ENCODE measurements around the gene PPIP5K2.

The PPIP5K2 gene

DNA sequence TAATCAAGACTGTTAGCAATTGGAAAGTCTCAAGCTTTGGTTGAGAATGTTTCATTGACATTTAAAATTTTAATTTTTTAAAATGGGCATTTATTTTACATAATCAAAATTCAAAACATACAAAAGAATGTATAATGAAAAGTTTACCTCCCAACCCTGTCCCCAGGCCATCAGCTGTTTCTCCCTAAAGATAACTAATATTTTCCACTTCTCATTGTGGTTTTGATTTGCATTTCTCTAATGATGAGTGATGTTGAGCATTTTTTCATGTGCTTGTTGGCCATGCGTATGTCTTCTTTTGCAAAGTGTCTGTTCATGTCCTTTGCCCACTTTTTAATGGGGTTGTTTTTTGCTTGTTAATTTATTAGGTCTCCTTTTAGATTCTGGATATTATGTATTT is 127.0 kb downstream of the PPIP5K2 start:
- H3K4me1 ChIP-seq (ENCODE audit: insufficient read depth, low read length) = no peaks in the 10 kb centered on the region
- WGBS = 95% methylated on average over 1 of the region's 1 CpG
- no peaks in the 10 kb centered on the region for H3K27me3 ChIP-seq (ENCODE audit: insufficient read depth, low read length)
- no peaks in the 10 kb centered on the region for H3K36me3 ChIP-seq (ENCODE audit: insufficient read depth, low read length)
- no peak overlapping the region for H3K4me3 ChIP-seq (ENCODE audit: low read length)
- no peak overlapping the region for H3K9ac ChIP-seq (ENCODE audit: low read depth, low read length)
- H3K27ac ChIP-seq (ENCODE audit: low read depth, low read length) = no peak overlapping the region
- H3K9me3 ChIP-seq (ENCODE audit: insufficient read depth, low read depth, low read length) = no peaks in the 10 kb centered on the region

- H3K4me1 ChIP-seq (ENCODE audit: insufficient read depth, low read length) = no peaks in the 10 kb centered on the region
- H3K9me3 ChIP-seq (ENCODE audit: insufficient read depth, low read depth, low read length) = no peaks in the 10 kb centered on the region
- H3K36me3 ChIP-seq (ENCODE audit: insufficient read depth, low read length) = no peaks in the 10 kb centered on the region
- no peak overlapping the region for H3K9ac ChIP-seq (ENCODE audit: low read depth, low read length)
- H3K27ac ChIP-seq (ENCODE audit: low read depth, low read length) = no peak overlapping the region
- no peaks in the 10 kb centered on the region for H3K27me3 ChIP-seq (ENCODE audit: insufficient read depth, low read length)
- H3K4me3 ChIP-seq (ENCODE audit: low read length) = no peak overlapping the region
- WGBS = no CpG with 5 or more reads among the region's 2 CpGs
Observed at GRCh38 chr5:103249068-103249467, 129.0 kb downstream of the PPIP5K2 start.

GRCh38 chr5:103254921-103255320 is 134.8 kb downstream of the PPIP5K2 start:
- H3K4me1 ChIP-seq (ENCODE audit: insufficient read depth, low read length) = peaks cover 2% of the 10 kb centered on the region; the same call in 1 of the 2 replicates
- no peaks in the 10 kb centered on the region for H3K27me3 ChIP-seq (ENCODE audit: insufficient read depth, low read length)
- H3K4me3 ChIP-seq (ENCODE audit: low read length) = no peak overlapping the region
- H3K9ac ChIP-seq (ENCODE audit: low read depth, low read length) = no peak overlapping the region
- H3K36me3 ChIP-seq (ENCODE audit: insufficient read depth, low read length) = no peaks in the 10 kb centered on the region
- WGBS = 44% methylated on average over 1 of the region's 1 CpG
- no peaks in the 10 kb centered on the region for H3K9me3 ChIP-seq (ENCODE audit: insufficient read depth, low read depth, low read length)
- H3K27ac ChIP-seq (ENCODE audit: low read depth, low read length) = no peak overlapping the region

DNA sequence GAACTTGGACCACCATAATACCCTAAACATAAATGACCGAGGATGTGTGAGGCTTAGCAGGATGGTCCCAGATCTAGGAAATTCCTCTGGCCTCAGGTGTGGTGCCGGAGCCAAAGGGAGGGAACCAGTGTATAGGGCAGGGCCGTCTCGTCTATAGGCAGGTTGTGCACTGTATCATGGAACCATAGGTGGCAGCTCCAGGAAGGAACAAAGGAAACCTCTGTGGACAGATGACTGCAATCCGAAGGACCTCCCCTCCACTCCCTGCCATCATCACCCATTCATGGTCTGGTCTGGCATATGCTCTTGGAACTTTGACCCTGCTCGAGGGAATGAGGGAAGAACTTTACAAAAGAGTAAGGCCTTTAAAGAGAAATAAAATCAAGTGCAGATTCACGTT is 135.6 kb downstream of the PPIP5K2 start:
- Histone ChIP-seq H3K27me3 (ENCODE audit: insufficient read depth, low read length) (no peaks in the 10 kb centered on the region), H3K36me3 (ENCODE audit: insufficient read depth, low read length) (no peaks in the 10 kb centered on the region), H3K9ac (ENCODE audit: low read depth, low read length) (no peak overlapping the region), H3K4me3 (ENCODE audit: low read length) (no peak overlapping the region), H3K27ac (ENCODE audit: low read depth, low read length) (no peak overlapping the region), H3K9me3 (ENCODE audit: insufficient read depth, low read depth, low read length) (no peaks in the 10 kb centered on the region), H3K4me1 (ENCODE audit: insufficient read depth, low read length) (peaks cover 9% of the 10 kb centered on the region; the same call in 1 of the 2 replicates)
- 94% methylated on average over 7 of the region's 7 CpGs for WGBS

DNA sequence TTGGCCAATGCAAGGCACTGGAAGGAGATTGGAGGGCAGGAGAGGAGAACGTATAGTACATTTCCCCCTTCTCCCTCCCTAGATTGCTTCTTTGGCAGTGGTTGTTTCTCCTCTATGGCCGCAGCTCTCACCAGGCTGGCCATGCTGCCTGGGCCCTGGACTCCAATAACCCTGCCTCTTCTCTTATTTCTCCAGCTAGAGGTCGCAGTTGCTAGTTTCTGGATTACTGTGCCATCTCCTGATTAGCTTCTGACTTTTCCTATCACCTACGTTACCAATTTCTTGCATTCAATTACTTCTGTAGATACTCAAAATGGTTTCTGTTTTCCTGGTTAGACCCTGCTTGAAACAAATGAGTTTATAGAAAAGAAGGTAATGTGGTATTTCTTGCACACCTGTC is 136.1 kb downstream of the PPIP5K2 start:
- Histone ChIP-seq H3K27me3 (ENCODE audit: insufficient read depth, low read length) (no peaks in the 10 kb centered on the region), H3K4me1 (ENCODE audit: insufficient read depth, low read length) (peaks cover 14% of the 10 kb centered on the region), H3K9ac (ENCODE audit: low read depth, low read length) (no peak overlapping the region), H3K9me3 (ENCODE audit: insufficient read depth, low read depth, low read length) (no peaks in the 10 kb centered on the region), H3K36me3 (ENCODE audit: insufficient read depth, low read length) (no peaks in the 10 kb centered on the region), H3K4me3 (ENCODE audit: low read length) (no peak overlapping the region), H3K27ac (ENCODE audit: low read depth, low read length) (no peak overlapping the region)
- WGBS = 77% methylated on average over 4 of the region's 4 CpGs

- under 1% methylated on average over 45 of the region's 45 CpGs for WGBS
- H3K4me3 ChIP-seq (ENCODE audit: low read length) = peak within 1 kb of the TSS; percentile 97
- no peaks in the 10 kb centered on the region for H3K36me3 ChIP-seq (ENCODE audit: insufficient read depth, low read length)
- H3K9me3 ChIP-seq (ENCODE audit: insufficient read depth, low read depth, low read length) = no peaks in the 10 kb centered on the region
- peak within 1 kb of the TSS; percentile 88 for H3K27ac ChIP-seq (ENCODE audit: low read depth, low read length)
- peak within 1 kb of the TSS; percentile 93 for H3K9ac ChIP-seq (ENCODE audit: low read depth, low read length)
- peaks cover 30% of the 10 kb centered on the region for H3K4me1 ChIP-seq (ENCODE audit: insufficient read depth, low read length)
- H3K27me3 ChIP-seq (ENCODE audit: insufficient read depth, low read length) = no peaks in the 10 kb centered on the region
Observed at GRCh38 chr5:103258368-103258956, 138.4 kb downstream of the PPIP5K2 start, which contains the start of gene MACIR. Gene MACIR (plus strand): TSS chr5:103258763. CDS start chr5:103275920, 17,157 bp downstream.

- Histone ChIP-seq H3K36me3 (ENCODE audit: insufficient read depth, low read length) (no peaks in the 10 kb centered on the region), H3K4me3 (ENCODE audit: low read length) (peak overlapping the region; percentile 97), H3K4me1 (ENCODE audit: insufficient read depth, low read length) (peaks cover 30% of the 10 kb centered on the region), H3K9me3 (ENCODE audit: insufficient read depth, low read depth, low read length) (no peaks in the 10 kb centered on the region), H3K27ac (ENCODE audit: low read depth, low read length) (peak overlapping the region; percentile 88), H3K9ac (ENCODE audit: low read depth, low read length) (peak overlapping the region; percentile 93), H3K27me3 (ENCODE audit: insufficient read depth, low read length) (no peaks in the 10 kb centered on the region)
- WGBS = under 1% methylated on average over 91 of the region's 91 CpGs
Observed at GRCh38 chr5:103258957-103259704, 139.0 kb downstream of the PPIP5K2 start.

DNA sequence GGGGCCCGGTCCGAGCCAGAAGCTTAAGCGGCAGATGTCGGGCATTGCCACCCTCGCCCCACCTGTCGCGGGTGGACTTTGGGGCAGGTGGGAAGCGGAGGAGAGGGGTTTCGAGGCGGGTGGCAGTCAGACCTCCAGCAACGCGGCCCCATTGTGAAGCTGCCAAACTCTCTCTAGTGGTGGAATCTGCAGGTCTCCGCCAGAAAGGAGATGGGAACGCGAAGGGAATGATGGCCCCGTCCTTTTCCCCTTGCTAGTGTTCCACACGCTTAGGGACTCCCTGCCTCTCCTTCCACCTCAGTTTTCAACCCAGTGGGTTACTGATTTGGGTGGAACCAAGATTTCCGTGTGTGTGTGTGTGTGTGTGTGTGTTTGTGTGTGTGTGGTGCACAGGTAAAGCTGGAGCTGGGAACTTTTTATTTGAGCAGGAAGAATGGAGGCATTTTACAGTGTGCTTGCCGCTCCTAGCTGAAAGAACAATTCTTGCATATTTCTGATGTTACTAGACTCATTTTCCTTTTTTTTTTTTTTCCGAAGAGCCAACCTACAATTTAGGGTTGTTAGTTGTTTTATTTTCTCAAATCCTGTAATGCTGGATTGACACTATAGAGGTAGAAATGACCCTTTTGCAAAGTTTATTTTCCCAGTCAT is 139.7 kb downstream of the PPIP5K2 start:
- H3K4me1 ChIP-seq (ENCODE audit: insufficient read depth, low read length) = peaks cover 30% of the 10 kb centered on the region
- H3K27me3 ChIP-seq (ENCODE audit: insufficient read depth, low read length) = no peaks in the 10 kb centered on the region
- under 1% methylated on average over 19 of the region's 20 CpGs for WGBS
- no peaks in the 10 kb centered on the region for H3K9me3 ChIP-seq (ENCODE audit: insufficient read depth, low read depth, low read length)
- H3K27ac ChIP-seq (ENCODE audit: low read depth, low read length) = peak overlapping the region; percentile 11; the same call in 1 of the 2 replicates
- peak overlapping the region; percentile 97 for H3K4me3 ChIP-seq (ENCODE audit: low read length)
- no peaks in the 10 kb centered on the region for H3K36me3 ChIP-seq (ENCODE audit: insufficient read depth, low read length)
- H3K9ac ChIP-seq (ENCODE audit: low read depth, low read length) = peak overlapping the region; percentile 93

DNA sequence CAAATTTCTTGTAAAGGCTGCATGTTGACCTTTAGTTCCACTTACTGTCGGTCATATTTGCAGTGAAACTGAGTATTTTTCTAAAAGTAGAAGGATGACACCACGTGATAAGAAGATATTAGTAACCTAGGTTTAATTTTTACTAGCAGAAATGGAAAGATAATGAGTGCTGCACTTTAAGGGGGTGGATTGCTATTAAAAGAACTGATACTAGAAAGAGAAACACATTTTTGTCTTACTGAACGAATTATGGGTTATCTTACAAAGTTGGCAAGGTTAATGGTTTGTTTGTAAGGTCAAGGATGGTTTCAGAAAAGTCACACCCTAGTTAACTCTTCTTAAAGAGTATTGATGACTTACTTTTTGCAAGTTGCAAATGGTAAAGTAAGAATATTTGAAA is 140.8 kb downstream of the PPIP5K2 start:
- H3K36me3 ChIP-seq (ENCODE audit: insufficient read depth, low read length) = 0 out of 2 replicates have a peak, but pooled peaks cover 2% of the 10 kb centered on the region
- H3K9me3 ChIP-seq (ENCODE audit: insufficient read depth, low read depth, low read length) = no peaks in the 10 kb centered on the region
- H3K9ac ChIP-seq (ENCODE audit: low read depth, low read length) = no peak overlapping the region
- no peak overlapping the region for H3K27ac ChIP-seq (ENCODE audit: low read depth, low read length)
- H3K27me3 ChIP-seq (ENCODE audit: insufficient read depth, low read length) = no peaks in the 10 kb centered on the region
- 81% methylated on average over 3 of the region's 3 CpGs for WGBS
- H3K4me1 ChIP-seq (ENCODE audit: insufficient read depth, low read length) = peaks cover 30% of the 10 kb centered on the region
- H3K4me3 ChIP-seq (ENCODE audit: low read length) = 0 out of 2 replicates have a peak overlapping the region, but pooled peaks have one; percentile 97
